Kidney (tissue), 14 donors: ENCODE measurements around the gene NPHP4. TPM values are rescaled to one million over a fixed set of nuclear protein-coding genes. Genes with fewer than 3 reads are reported as not detected.

Source experiments
- DNase-seq, 5 donors: peaks; one replicate each; pipeline ENCODE4 v3.0.0-alpha.2; 2013 to 2020
- FAIRE-seq: peaks from 2 replicates; lab custom pipeline; 2012; peaks lifted over from hg19 to GRCh38; lab: Jason Lieb, UNC
- H3K27ac ChIP-seq, 2 donors: one replicate each; pipeline ENCODE4 v1.7.0; 2013; ENCODE audit warnings: low read depth in 2 of 2, low read length in 2 of 2, inconsistent platforms in 1 of 2
- H3K27me3 ChIP-seq: one replicate; pipeline ENCODE4 v1.7.1; 2013; ENCODE audit warnings: low read length, inconsistent platforms; ENCODE audit not compliant: control insufficient read depth, insufficient read depth
- H3K36me3 ChIP-seq, 3 donors: one replicate each; pipeline versions ENCODE4 v1.7.0 to v1.7.1; 2013; ENCODE audit warnings: low read length in 3 of 3, control low read depth in 1 of 3, inconsistent platforms in 1 of 3; ENCODE audit not compliant: insufficient read depth in 3 of 3, control insufficient read depth in 2 of 3
- H3K4me1 ChIP-seq, 3 donors: one replicate each; pipeline versions ENCODE4 v1.7.0 to v1.7.1; 2013; ENCODE audit warnings: low read length in 3 of 3, inconsistent platforms in 1 of 3, low read depth in 1 of 3; ENCODE audit not compliant: control insufficient read depth in 2 of 3, insufficient read depth in 2 of 3
- H3K4me3 ChIP-seq, 3 donors: one replicate each; pipeline versions ENCODE4 v1.7.0 to v1.8.1; 2013; ENCODE audit warnings: low read length in 3 of 3, control low read depth in 1 of 3, inconsistent platforms in 1 of 3
- H3K9ac ChIP-seq, 3 donors: one replicate each; pipeline versions ENCODE4 v1.7.0 to v1.7.1; 2013; ENCODE audit warnings: low read length in 3 of 3, control low read depth in 1 of 3, inconsistent platforms in 1 of 3
- H3K9me3 ChIP-seq, 3 donors: one replicate each; pipeline versions ENCODE4 v1.7.0 to v1.7.1; 2013; ENCODE audit warnings: low read length in 3 of 3, control low read depth in 1 of 3, inconsistent platforms in 1 of 3; ENCODE audit not compliant: control insufficient read depth in 2 of 3, insufficient read depth in 1 of 3
- intact Hi-C: fragments of 100-400 bp; cut with DNase I; formaldehyde crosslinking; loops from one replicate; pipeline ENCODE4 v1.11.1; 2022
- polyA plus RNA-seq: library from polyadenylated mRNA; stranded (reverse); fragments of 350-450 nt; fragmentation: Illumina TruSeq; extraction: RNeasy Lipid Tissue Mini Kit (QIAGEN cat#74804); gene quantifications from one replicate; pipeline ENCODE4 v1.2.3, GENCODE V29; 2014; ENCODE audit warnings: low read depth, low replicate concordance; ENCODE audit not compliant: insufficient read depth
- total RNA-seq: library from RNA; stranded (reverse); fragmentation: NEBNext Ultra II Directional; extraction: Animal tissue kit (Norgen Biotek cat#: 25700); gene quantifications from one replicate; pipeline ENCODE4 v1.2.1, GENCODE V29; 2021
- TF ChIP-seq, protein P1 (sequence below): IDR thresholded peaks from 3 replicates; pipeline ENCODE4 v1.5.1; 2012; ENCODE audit warnings: mild to moderate bottlenecking, moderate library complexity, borderline replicate concordance; ENCODE audit not compliant: insufficient read depth; ENCODE audit errors: extremely low read depth
- donor health status: control.
- donor health status: control.
- donor health status: control.
- donor health status: control.
- donor health status: control.
- donor health status: DM: yes; HTN: yes; CAD: no.
- donor health status: Normal renal cell carcinoma (clear cell type).

Gene NPHP4
- total and polyA plus RNA-seq, 2 donors from 2014 or later, result 2.9 to 16.1 TPM

DNA sequence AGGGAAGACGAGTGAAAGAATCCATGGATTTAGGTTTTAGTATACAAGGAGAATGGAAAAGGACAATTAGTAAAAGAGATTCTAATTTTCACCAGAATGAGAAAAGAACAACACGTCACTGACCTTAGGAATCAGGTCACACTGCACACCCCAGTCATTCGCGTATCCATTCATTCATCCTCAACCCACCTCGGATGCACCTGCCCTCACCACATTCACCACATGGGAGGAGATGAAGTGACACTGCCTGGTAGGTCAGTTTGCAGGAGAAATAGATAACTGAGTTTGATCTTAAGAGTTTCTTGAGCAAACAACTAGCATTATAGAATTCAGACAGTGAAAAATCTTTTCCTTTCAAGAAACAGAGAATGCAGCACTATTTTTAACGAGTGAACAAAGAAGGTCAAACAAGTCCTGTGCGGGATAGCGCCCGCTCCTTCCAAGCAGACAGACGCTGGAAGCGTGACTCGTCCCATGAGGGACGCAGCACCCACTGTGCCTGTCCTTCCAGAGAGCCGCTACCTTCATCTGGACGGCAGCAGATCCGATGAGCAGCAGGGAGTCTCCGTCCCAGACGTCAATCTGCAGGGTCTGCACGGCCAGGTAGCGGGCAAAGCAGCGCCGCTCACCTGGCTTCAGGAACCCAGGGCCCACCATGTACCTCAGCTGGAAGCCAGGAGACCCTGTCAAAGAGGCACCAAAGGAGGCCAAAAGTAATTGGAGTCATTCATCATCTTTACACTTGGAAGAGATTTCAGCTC is 101.7 kb downstream of the NPHP4 start:
- intact Hi-C loops, result no loop called here
- FAIRE-seq, result no peak
- no peak overlapping the region for H3K9ac ChIP-seq
- TF ChIP-seq, protein P1, sequence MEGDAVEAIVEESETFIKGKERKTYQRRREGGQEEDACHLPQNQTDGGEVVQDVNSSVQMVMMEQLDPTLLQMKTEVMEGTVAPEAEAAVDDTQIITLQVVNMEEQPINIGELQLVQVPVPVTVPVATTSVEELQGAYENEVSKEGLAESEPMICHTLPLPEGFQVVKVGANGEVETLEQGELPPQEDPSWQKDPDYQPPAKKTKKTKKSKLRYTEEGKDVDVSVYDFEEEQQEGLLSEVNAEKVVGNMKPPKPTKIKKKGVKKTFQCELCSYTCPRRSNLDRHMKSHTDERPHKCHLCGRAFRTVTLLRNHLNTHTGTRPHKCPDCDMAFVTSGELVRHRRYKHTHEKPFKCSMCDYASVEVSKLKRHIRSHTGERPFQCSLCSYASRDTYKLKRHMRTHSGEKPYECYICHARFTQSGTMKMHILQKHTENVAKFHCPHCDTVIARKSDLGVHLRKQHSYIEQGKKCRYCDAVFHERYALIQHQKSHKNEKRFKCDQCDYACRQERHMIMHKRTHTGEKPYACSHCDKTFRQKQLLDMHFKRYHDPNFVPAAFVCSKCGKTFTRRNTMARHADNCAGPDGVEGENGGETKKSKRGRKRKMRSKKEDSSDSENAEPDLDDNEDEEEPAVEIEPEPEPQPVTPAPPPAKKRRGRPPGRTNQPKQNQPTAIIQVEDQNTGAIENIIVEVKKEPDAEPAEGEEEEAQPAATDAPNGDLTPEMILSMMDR, result no peak
- H3K27me3 ChIP-seq, result no peaks in the 10 kb centered on the region
- H3K4me1 ChIP-seq, result no peaks in the 10 kb centered on the region
- no peak overlapping the region for H3K27ac ChIP-seq
- DNase-seq, result peak in 1 of 5 donors; percentile 37
- peaks cover 0 to 4% (median 0%) of the 10 kb centered on the region in 3 donors for H3K36me3 ChIP-seq
- H3K9me3 ChIP-seq, result no peaks in the 10 kb centered on the region
- no peak overlapping the region for H3K4me3 ChIP-seq

DNA sequence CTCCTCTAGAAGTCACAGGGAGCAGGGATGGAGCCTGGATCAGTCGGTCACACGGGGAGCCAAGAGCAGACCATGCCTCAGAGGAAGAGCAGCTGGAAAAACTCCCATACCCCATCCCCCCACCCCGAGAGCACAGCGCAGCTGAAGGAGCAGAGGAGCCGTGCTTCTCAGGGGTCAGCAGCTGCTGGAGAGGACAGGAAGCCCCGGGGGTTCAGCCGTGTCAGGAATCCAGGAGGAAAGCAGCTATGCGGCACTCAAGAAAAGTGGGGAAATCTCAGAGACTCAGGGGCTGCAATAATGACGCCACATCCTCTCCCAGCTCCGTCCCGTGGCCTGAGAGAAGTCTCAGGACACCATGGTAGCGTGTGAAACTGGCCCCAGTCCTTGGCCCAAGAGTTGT is 102.3 kb downstream of the NPHP4 start:
- Histone ChIP-seq H3K9me3 (no peaks in the 10 kb centered on the region), H3K4me1 (no peaks in the 10 kb centered on the region), H3K4me3 (no peak overlapping the region), H3K36me3 (peaks cover 0 to 4% (median 0%) of the 10 kb centered on the region in 3 donors), H3K27ac (no peak overlapping the region), H3K9ac (no peak overlapping the region), H3K27me3 (no peaks in the 10 kb centered on the region)
- intact Hi-C loops, result no loop called here
- FAIRE-seq, result no peak
- TF ChIP-seq, protein P1, result no peak
- peak; percentile 45 to 83 (median 48) for DNase-seq

DNA sequence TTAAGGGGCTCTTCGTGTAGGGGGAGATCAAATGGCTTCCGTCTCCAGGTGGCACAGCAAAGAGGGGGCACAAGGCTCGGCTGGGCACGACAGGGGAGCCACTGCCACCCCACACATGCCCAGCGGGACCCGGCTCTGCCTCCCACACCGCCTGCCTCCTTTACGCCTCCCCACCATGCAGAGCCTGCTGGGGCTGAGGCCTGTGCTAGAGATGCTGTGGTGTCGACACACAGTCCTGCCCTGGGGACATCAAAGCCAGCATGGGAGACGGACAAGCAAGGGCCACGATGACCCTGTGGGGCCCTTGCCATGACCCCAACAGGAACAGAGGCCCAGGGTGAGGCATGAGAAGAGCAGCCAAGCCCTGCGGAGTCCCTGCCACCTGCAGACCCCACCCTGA is 102.8 kb downstream of the NPHP4 start:
- no peaks in the 10 kb centered on the region for H3K4me1 ChIP-seq
- intact Hi-C loops, result no loop called here
- FAIRE-seq, result no peak

More for the DNA sequence above, 102.8 kb downstream of the NPHP4 start:
- peaks cover 0 to 4% (median 0%) of the 10 kb centered on the region in 3 donors for H3K36me3 ChIP-seq
- no peaks in the 10 kb centered on the region for H3K9me3 ChIP-seq
- H3K9ac ChIP-seq, result no peak overlapping the region
- H3K4me3 ChIP-seq, result no peak overlapping the region
- peak in 2 of 5 donors; percentile 44 to 48 for DNase-seq
- TF ChIP-seq, protein P1, result no peak
- no peaks in the 10 kb centered on the region for H3K27me3 ChIP-seq
- no peak overlapping the region for H3K27ac ChIP-seq
